A549 (cell line): ENCODE measurements around the gene IDH3G.

Source experiments
- CHD2 ChIP-seq: fragments of 150-350 bp; IDR thresholded peaks from 2 replicates; pipeline ENCODE4 v1.6.1; 2014; ENCODE audit warnings: low read length; ENCODE audit not compliant: partially characterized antibody
- CTCF ChIP-seq: fragments of >200 bp; sonication (Bioruptor Twin); formaldehyde crosslinking; IDR thresholded peaks from 3 replicates; pipeline ENCODE4 v1.5.1; 2016
- EHF ChIP-seq: fragments of 250-450 bp; sonication (Bioruptor Pico); IDR thresholded peaks from 2 replicates; pipeline ENCODE4 v1.5.0; 2020; ENCODE audit warnings: mild to moderate bottlenecking
- EP300 ChIP-seq, 2 experiments: fragments of >200 bp; sonication (Bioruptor Twin); formaldehyde crosslinking; IDR thresholded peaks; 2 replicates in 1 of 2; 3 replicates in 1 of 2; pipeline ENCODE4 v1.6.1; 2016 to 2017
- FOSL2 ChIP-seq, 2 experiments: fragments of 450-650 bp in 1 of 2; fragments of >200 bp in 1 of 2; sonication (Bioruptor Twin) in 1 of 2; formaldehyde crosslinking; IDR thresholded peaks; 2 replicates each; pipeline versions ENCODE4 v1.5.0 to v1.6.1; 2016 to 2020; ENCODE audit warnings: mild to moderate bottlenecking in 1 of 2, moderate library complexity in 1 of 2
- JUNB ChIP-seq: fragments of >200 bp; sonication (Bioruptor Twin); formaldehyde crosslinking; IDR thresholded peaks from 2 replicates; pipeline ENCODE4 v1.6.1; 2016
- MAX ChIP-seq: IDR thresholded peaks from 2 replicates; pipeline ENCODE4 v1.6.1; 2012
- MYC ChIP-seq: IDR thresholded peaks from 2 replicates; pipeline ENCODE4 v1.6.1; 2012; ENCODE audit warnings: mild to moderate bottlenecking, inconsistent platforms, low read length, improper control_type of control experiment, borderline replicate concordance
- POLR2A ChIP-seq: IDR thresholded peaks from 2 replicates; pipeline ENCODE4 v1.6.1; 2012; ENCODE audit warnings: mild to moderate bottlenecking, low read length
- REST ChIP-seq: fragments of 200-600 bp; sonication (generic); IDR thresholded peaks from 2 replicates; pipeline ENCODE4 v1.6.1; 2016; ENCODE audit warnings: antibody characterized with exemption, mild to moderate bottlenecking, moderate library complexity
- USF2 ChIP-seq: fragments of 450-650 bp; IDR thresholded peaks from 2 replicates; pipeline ENCODE4 v1.6.1; 2014; ENCODE audit warnings: antibody characterized with exemption
- ZFP36 ChIP-seq: fragments of 450-650 bp; IDR thresholded peaks from 2 replicates; pipeline ENCODE4 v1.6.1; 2014; ENCODE audit warnings: borderline replicate concordance; ENCODE audit not compliant: partially characterized antibody

- no peak for TF ChIP-seq CTCF
- TF ChIP-seq ZFP36: no peak
- TF ChIP-seq EHF (CRISPR knock-in tag): no peak
- no peak for TF ChIP-seq EP300 (IDR thresholded peaks at IDR 0.05)
- no peak for TF ChIP-seq USF2
- no peak for TF ChIP-seq CHD2
- no peak for TF ChIP-seq FOSL2 (IDR thresholded peaks at IDR 0.05)
- no peak for TF ChIP-seq FOSL2 (CRISPR knock-in tag; IDR thresholded peaks at IDR 0.05)
- no peak for TF ChIP-seq POLR2A
- TF ChIP-seq MYC: no peak
- no peak for TF ChIP-seq REST
- TF ChIP-seq MAX: no peak
- TF ChIP-seq JUNB: no peak
Observed at GRCh38 chrX:153776611-153777045, 17.5 kb downstream of the IDH3G start.
